GM12873 (cell line): Measurements from ENCODE around the gene SLC30A2.

Source experiments
- CTCF ChIP-seq: IDR thresholded peaks from 2 replicates; pipeline ENCODE4 v1.5.1; 2012; ENCODE audit warnings: low read depth, mild to moderate bottlenecking, moderate library complexity, low read length, control low read depth; ENCODE audit not compliant: insufficient read depth; ENCODE audit errors: missing control alignments

Gene SLC30A2

GRCh38 chr1:26055041-26055440 lies 9.1 kb upstream of the SLC30A2 start:
- TF ChIP-seq CTCF: no peak

GRCh38 chr1:26053718-26054560 lies 8.0 kb upstream of the SLC30A2 start:
- TF ChIP-seq CTCF: no peak

GRCh38 chr1:26050248-26050640 lies 4.3 kb upstream of the SLC30A2 start:
- TF ChIP-seq CTCF: no peak

GRCh38 chr1:26049531-26050247 lies 3.8 kb upstream of the SLC30A2 start:
- no peak for TF ChIP-seq CTCF

DNA sequence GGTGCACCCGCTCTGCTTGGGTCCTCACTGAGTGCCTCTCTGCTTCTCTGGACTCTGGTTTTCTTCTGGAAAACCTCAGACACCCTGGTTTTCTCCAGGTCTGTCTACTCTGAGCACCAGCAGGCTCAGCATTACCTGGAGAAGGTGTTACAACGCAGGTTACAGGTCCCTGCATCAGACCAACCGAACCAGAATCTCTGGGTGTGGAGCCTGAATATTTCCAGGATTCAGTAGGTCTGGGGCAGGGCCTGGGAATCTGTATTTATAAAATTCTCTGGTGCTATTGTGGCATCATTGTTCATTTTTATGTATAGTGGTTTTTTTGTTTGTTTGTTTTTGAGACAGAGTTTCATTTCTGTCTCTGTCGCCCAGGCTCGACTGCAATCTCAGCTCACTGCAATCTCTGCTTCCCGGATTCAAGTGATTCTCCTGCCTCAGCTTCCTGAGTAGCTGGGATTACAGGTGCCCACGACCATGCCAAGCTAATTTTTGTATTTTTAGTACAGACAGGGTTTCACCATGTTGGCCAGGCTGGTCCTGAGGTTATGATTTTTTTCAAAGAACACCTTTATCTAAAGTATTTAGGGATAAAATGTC lies 1.5 kb upstream of the SLC30A2 start:
- no peak for TF ChIP-seq CTCF

- TF ChIP-seq CTCF: no peak
Observed at GRCh38 chr1:26046246-26047095, 553 bp upstream of the SLC30A2 start.
